Gastroesophageal sphincter (tissue), 3 donors: ENCODE data around the gene CFAP47.

Experiments
- EP300 ChIP-seq: sonication (generic); formaldehyde crosslinking; IDR thresholded peaks from one replicate; pipeline ENCODE4 v1.6.1; 2017; ENCODE audit warnings: antibody characterized with exemption, mild to moderate bottlenecking
- POLR2A ChIP-seq, 2 donors: fragments of 450-650 bp; IDR thresholded peaks; one replicate each; pipeline ENCODE4 v1.6.1; 2017; ENCODE audit warnings: antibody characterized with exemption in 2 of 2, mild to moderate bottlenecking in 2 of 2, moderate library complexity in 1 of 2
- POLR2AphosphoS5 ChIP-seq: sonication (generic); formaldehyde crosslinking; IDR thresholded peaks from one replicate; pipeline ENCODE4 v1.6.1; 2017; ENCODE audit warnings: antibody characterized with exemption
- TF ChIP-seq, protein P1 (sequence below), 4 experiments: fragments of 200-600 bp in 2 of 4; fragments of 450-650 bp in 2 of 4; sonication (generic) in 1 of 4; IDR thresholded peaks; one replicate each; pipeline ENCODE4 v1.5.1; 2017 to 2019; ENCODE audit warnings: antibody characterized with exemption in 4 of 4, mild to moderate bottlenecking in 2 of 4, moderate library complexity in 2 of 4

DNA sequence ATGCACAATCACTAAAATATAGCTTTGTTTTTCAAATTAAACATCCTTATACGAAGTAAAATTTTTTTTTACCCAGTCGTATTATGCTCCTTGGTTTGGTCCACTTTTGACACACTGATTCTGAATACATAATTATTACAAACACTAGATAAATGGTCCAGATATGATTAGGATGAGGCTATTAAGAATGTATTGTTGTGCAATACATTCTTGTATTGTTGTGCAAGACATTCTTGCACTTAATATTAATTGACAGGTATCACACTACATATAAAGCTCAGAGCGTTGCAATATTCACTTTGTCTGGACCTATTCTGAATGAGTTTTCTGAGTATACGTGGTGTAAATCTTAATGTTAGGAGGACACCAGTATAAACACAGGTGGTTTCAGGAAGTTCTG is 464.0 kb downstream of the CFAP47 start:
- no peak for TF ChIP-seq EP300
- no peak for TF ChIP-seq POLR2A (IDR thresholded peaks at IDR 0.05)
- TF ChIP-seq, protein P1, sequence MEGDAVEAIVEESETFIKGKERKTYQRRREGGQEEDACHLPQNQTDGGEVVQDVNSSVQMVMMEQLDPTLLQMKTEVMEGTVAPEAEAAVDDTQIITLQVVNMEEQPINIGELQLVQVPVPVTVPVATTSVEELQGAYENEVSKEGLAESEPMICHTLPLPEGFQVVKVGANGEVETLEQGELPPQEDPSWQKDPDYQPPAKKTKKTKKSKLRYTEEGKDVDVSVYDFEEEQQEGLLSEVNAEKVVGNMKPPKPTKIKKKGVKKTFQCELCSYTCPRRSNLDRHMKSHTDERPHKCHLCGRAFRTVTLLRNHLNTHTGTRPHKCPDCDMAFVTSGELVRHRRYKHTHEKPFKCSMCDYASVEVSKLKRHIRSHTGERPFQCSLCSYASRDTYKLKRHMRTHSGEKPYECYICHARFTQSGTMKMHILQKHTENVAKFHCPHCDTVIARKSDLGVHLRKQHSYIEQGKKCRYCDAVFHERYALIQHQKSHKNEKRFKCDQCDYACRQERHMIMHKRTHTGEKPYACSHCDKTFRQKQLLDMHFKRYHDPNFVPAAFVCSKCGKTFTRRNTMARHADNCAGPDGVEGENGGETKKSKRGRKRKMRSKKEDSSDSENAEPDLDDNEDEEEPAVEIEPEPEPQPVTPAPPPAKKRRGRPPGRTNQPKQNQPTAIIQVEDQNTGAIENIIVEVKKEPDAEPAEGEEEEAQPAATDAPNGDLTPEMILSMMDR (IDR thresholded peaks at IDR 0.05) = no peak
- no peak for TF ChIP-seq POLR2AphosphoS5
